Activated CD8-positive, alpha-beta T cell treated with anti-CD3 and anti-CD28 coated beads, Interleukin-2, amount 10 ng/mL, durations not matched to agents 7 days and 5 days (primary cell): ENCODE measurements around the gene TMSB4X. TPM values are rescaled to one million over a fixed set of nuclear protein-coding genes. Genes with fewer than 3 reads are reported as not detected.

Source experiments
- ATAC-seq: fragments of 150-1000 bp; cut with Tn5 transposase; one replicate; pipeline ENCODE4 v1.10.0; 2021; ENCODE audit warnings: moderate library complexity
- CTCF ChIA-PET: fragments of 350-600 bp; sonication (Branson Sonifier 250); formaldehyde crosslinking; loops from one replicate; lab custom pipeline; 2021; ENCODE audit warnings: antibody characterized with exemption; lab: Charles Lee
- POLR2A ChIA-PET: fragments of 350-600 bp; sonication (Branson Sonifier 250); formaldehyde crosslinking; loops from one replicate; lab custom pipeline; 2021; ENCODE audit warnings: antibody characterized with exemption; lab: Charles Lee
- DNase-seq: peaks from one replicate; pipeline ENCODE4 v3.0.0-alpha.2; 2020
- H3K27ac Mint-ChIP-seq: one replicate; pipeline ENCODE4 v1.8.0; 2021; ENCODE audit warnings: mild to moderate bottlenecking, mixed read lengths
- H3K27me3 Mint-ChIP-seq: one replicate; pipeline ENCODE4 v1.8.0; 2021; ENCODE audit warnings: low read depth, mixed read lengths
- H3K36me3 Mint-ChIP-seq: one replicate; pipeline ENCODE4 v1.8.0; 2021; ENCODE audit warnings: low read depth, mixed read lengths
- H3K4me1 Mint-ChIP-seq: one replicate; pipeline ENCODE4 v1.8.0; 2021; ENCODE audit warnings: low read depth, mixed read lengths
- H3K4me3 Mint-ChIP-seq: one replicate; pipeline ENCODE4 v1.8.0; 2021; ENCODE audit warnings: mild to moderate bottlenecking, mixed read lengths
- H3K9me3 Mint-ChIP-seq: one replicate; pipeline ENCODE4 v1.8.0; 2022; ENCODE audit warnings: mixed read lengths; ENCODE audit not compliant: insufficient read depth
- total RNA-seq, 2 experiments: library from RNA; stranded (reverse); gene quantifications; one replicate each; pipeline ENCODE4 v1.2.3, GENCODE V29; 2021

The TMSB4X gene
- total RNA-seq, 2 experiments from 2014 or later: 8,800 to 8,961 TPM

GRCh38 chrX:12966151-12966550, 8.8 kb upstream of the TMSB4X start:
- Mint-ChIP-seq H3K4me1 (peaks cover 63% of the 10 kb centered on the region), H3K9me3 (no peaks in the 10 kb centered on the region), H3K36me3 (peaks cover 19% of the 10 kb centered on the region), H3K27ac (peak overlapping the region; percentile 68), H3K27me3 (no peaks in the 10 kb centered on the region), H3K4me3 (no peak overlapping the region)
- DNase-seq (no peak), ATAC-seq (no peak)
- CTCF ChIA-PET: interaction anchor here (0.7 to 22.7 kb wide), 2 partner anchors 14 to 20 kb away, joined by 4 to 406 read pairs; no protein-coding TSS in a partner anchor
- POLR2A ChIA-PET: interaction anchor here (0.6 to 16.3 kb wide), 3 partner anchors 9 to 15 kb away, joined by 5 to 1048 read pairs (median 5); partner anchors contain the start of gene TMSB4X

GRCh38 chrX:12967711-12968465, 7.0 kb upstream of the TMSB4X start:
- DNase-seq (peak; percentile 58), ATAC-seq (peak; percentile 54)
- no peaks in the 10 kb centered on the region for H3K27me3 Mint-ChIP-seq
- ChIA-PET CTCF (interaction anchor here (0.8 to 22.7 kb wide), 5 partner anchors 16 to 520 kb away, joined by 3 to 406 read pairs (median 5); no protein-coding TSS in a partner anchor), POLR2A (interaction anchor here (0.7 to 16.3 kb wide), 6 partner anchors 11 to 120 kb away, joined by 3 to 1048 read pairs (median 20); no protein-coding TSS in a partner anchor)
- peak overlapping the region; percentile 72 for H3K4me3 Mint-ChIP-seq
- H3K27ac Mint-ChIP-seq: peak overlapping the region; percentile 90
- H3K9me3 Mint-ChIP-seq: no peaks in the 10 kb centered on the region
- H3K4me1 Mint-ChIP-seq: peaks cover 53% of the 10 kb centered on the region
- H3K36me3 Mint-ChIP-seq: peaks cover 25% of the 10 kb centered on the region

- peak; percentile 71 for DNase-seq
- POLR2A ChIA-PET: interaction anchor here (1.4 to 16.3 kb wide), 4 partner anchors 18 to 517 kb away, joined by 4 to 1048 read pairs (median 495); no protein-coding TSS in a partner anchor
These were observed 4.2 kb upstream of the TMSB4X start for GRCh38 chrX:12970691-12971202.

GRCh38 chrX:12971282-12972003, 3.5 kb upstream of the TMSB4X start:
- DNase-seq (peak; percentile 63), ATAC-seq (peak; percentile 5)
- Mint-ChIP-seq H3K27ac (peak overlapping the region; percentile 97), H3K27me3 (no peaks in the 10 kb centered on the region), H3K4me1 (peaks cover 40% of the 10 kb centered on the region), H3K4me3 (peak overlapping the region; percentile 95), H3K36me3 (peaks cover 40% of the 10 kb centered on the region), H3K9me3 (no peaks in the 10 kb centered on the region)
- CTCF ChIA-PET: interaction anchor here (0.9 to 22.7 kb wide), 6 partner anchors 19 to 519 kb away, joined by 3 to 406 read pairs (median 4); no protein-coding TSS in a partner anchor
- POLR2A ChIA-PET: interaction anchor here (1.4 to 16.3 kb wide), 4 partner anchors 18 to 516 kb away, joined by 4 to 1048 read pairs (median 495); no protein-coding TSS in a partner anchor

More at GRCh38 chrX:12970691-12971202, 4.2 kb upstream of the TMSB4X start:
- ATAC-seq: peak; percentile 25
- Mint-ChIP-seq H3K4me1 (peaks cover 45% of the 10 kb centered on the region), H3K4me3 (peak overlapping the region; percentile 95), H3K9me3 (no peaks in the 10 kb centered on the region), H3K27ac (peak overlapping the region; percentile 97), H3K27me3 (no peaks in the 10 kb centered on the region), H3K36me3 (peaks cover 36% of the 10 kb centered on the region)
- CTCF ChIA-PET: interaction anchor here (0.9 to 22.7 kb wide), 7 partner anchors 19 to 520 kb away, joined by 3 to 406 read pairs (median 4); no protein-coding TSS in a partner anchor

GRCh38 chrX:12972243-12972642, 2.7 kb upstream of the TMSB4X start:
- no peak for ATAC-seq
- Mint-ChIP-seq H3K27me3 (no peaks in the 10 kb centered on the region), H3K9me3 (no peaks in the 10 kb centered on the region), H3K4me3 (peak overlapping the region; percentile 95), H3K4me1 (peaks cover 34% of the 10 kb centered on the region), H3K36me3 (peaks cover 44% of the 10 kb centered on the region), H3K27ac (peak overlapping the region; percentile 97)
- ChIA-PET POLR2A (interaction anchor here (0.9 to 16.3 kb wide), 6 partner anchors 10 to 516 kb away, joined by 4 to 1048 read pairs (median 110); no protein-coding TSS in a partner anchor), CTCF (interaction anchor here (1.3 to 22.7 kb wide), 4 partner anchors 20 to 121 kb away, joined by 3 to 406 read pairs (median 4); no protein-coding TSS in a partner anchor)
- DNase-seq: no peak

GRCh38 chrX:12972878-12973560, 1.9 kb upstream of the TMSB4X start:
- H3K27me3 Mint-ChIP-seq: no peaks in the 10 kb centered on the region
- ATAC-seq (no peak), DNase-seq (no peak)
- ChIA-PET POLR2A (interaction anchor here (0.7 to 16.3 kb wide), 9 partner anchors 9 to 763 kb away, joined by 3 to 1048 read pairs (median 4); no protein-coding TSS in a partner anchor), CTCF (interaction anchor here (1.4 to 22.7 kb wide), 4 partner anchors 21 to 119 kb away, joined by 4 to 406 read pairs (median 6); no protein-coding TSS in a partner anchor)
- no peaks in the 10 kb centered on the region for H3K9me3 Mint-ChIP-seq
- peak overlapping the region; percentile 99 for H3K27ac Mint-ChIP-seq
- peaks cover 51% of the 10 kb centered on the region for H3K36me3 Mint-ChIP-seq
- H3K4me3 Mint-ChIP-seq: peak overlapping the region; percentile 95
- H3K4me1 Mint-ChIP-seq: peaks cover 30% of the 10 kb centered on the region

- peak overlapping the region; percentile 99 for H3K27ac Mint-ChIP-seq
- H3K4me3 Mint-ChIP-seq: peak overlapping the region; percentile 95
- DNase-seq (peak; percentile 72), ATAC-seq (no peak)
- POLR2A ChIA-PET: interaction anchor here (0.7 to 16.3 kb wide), 10 partner anchors 8 to 763 kb away, joined by 3 to 1048 read pairs (median 8); no protein-coding TSS in a partner anchor
- H3K36me3 Mint-ChIP-seq: peaks cover 55% of the 10 kb centered on the region
- H3K4me1 Mint-ChIP-seq: peaks cover 30% of the 10 kb centered on the region
- H3K27me3 Mint-ChIP-seq: no peaks in the 10 kb centered on the region
- no peaks in the 10 kb centered on the region for H3K9me3 Mint-ChIP-seq
- CTCF ChIA-PET: interaction anchor here (0.6 to 22.7 kb wide), 6 partner anchors 13 to 118 kb away, joined by 3 to 406 read pairs (median 4); no protein-coding TSS in a partner anchor
These were observed 1.2 kb upstream of the TMSB4X start for GRCh38 chrX:12973561-12974304.

- peak; percentile 60 for DNase-seq
- ChIA-PET CTCF (interaction anchor here (0.6 to 22.7 kb wide), 7 partner anchors 12 to 118 kb away, joined by 3 to 406 read pairs (median 4); no protein-coding TSS in a partner anchor), POLR2A (interaction anchor here (0.8 to 16.3 kb wide), 12 partner anchors 8 to 762 kb away, joined by 3 to 1048 read pairs (median 8); no protein-coding TSS in a partner anchor)
- peak overlapping the region; percentile 99 for H3K27ac Mint-ChIP-seq
- H3K27me3 Mint-ChIP-seq: no peaks in the 10 kb centered on the region
- no peaks in the 10 kb centered on the region for H3K9me3 Mint-ChIP-seq
- peaks cover 29% of the 10 kb centered on the region for H3K4me1 Mint-ChIP-seq
- peaks cover 58% of the 10 kb centered on the region for H3K36me3 Mint-ChIP-seq
- peak; percentile 13 for ATAC-seq
- H3K4me3 Mint-ChIP-seq: peak overlapping the region; percentile 95
These were observed 560 bp upstream of the TMSB4X start for GRCh38 chrX:12974305-12974795.

GRCh38 chrX:12975670-12975965, 708 bp downstream of the TMSB4X start:
- no peak for DNase-seq
- Mint-ChIP-seq H3K27me3 (no peaks in the 10 kb centered on the region), H3K27ac (peak overlapping the region; percentile 99), H3K4me1 (peaks cover 24% of the 10 kb centered on the region), H3K36me3 (peaks cover 60% of the 10 kb centered on the region), H3K9me3 (no peaks in the 10 kb centered on the region), H3K4me3 (peak overlapping the region; percentile 95)
- ChIA-PET POLR2A (interaction anchor here (0.7 to 16.3 kb wide), 16 partner anchors 9 to 781 kb away, joined by 3 to 1048 read pairs (median 4); no protein-coding TSS in a partner anchor), CTCF (interaction anchor here (0.8 to 22.7 kb wide), 3 partner anchors 23 to 512 kb away, joined by 3 to 406 read pairs (median 4); no protein-coding TSS in a partner anchor)
- ATAC-seq: no peak
